Measurements from ENCODE around the gene IRX3. TPM values are rescaled to one million over a fixed set of nuclear protein-coding genes. Genes with fewer than 3 reads are reported as not detected.
"Not testable (repeated sequence)": the region's sequence is repeated elsewhere in the genome, so short reads cannot be mapped to it uniquely, and the experiment has no call there.

IRX3 gene
- total RNA-seq, 2 experiments from 2014 or later: 1.2 to 1.6 TPM

DNA sequence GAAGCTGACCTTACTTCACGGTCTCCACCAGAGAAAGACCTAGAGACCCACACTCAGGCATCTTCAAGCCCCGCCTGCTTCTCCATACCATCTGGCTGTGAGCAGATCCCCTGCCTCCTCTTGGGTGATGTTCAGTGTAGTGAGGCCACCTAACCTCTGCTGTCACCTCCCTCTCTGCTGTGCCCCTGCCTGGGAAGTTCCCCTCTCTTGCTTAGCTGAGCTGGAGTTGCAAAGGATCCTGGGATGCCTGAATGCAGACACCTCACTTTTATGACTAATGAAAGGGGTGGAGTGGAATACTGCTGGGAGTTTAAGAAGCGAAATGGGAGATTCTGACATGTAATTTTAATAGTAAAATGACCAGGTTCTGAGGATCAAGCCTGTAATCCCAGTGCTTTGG is 5.8 kb downstream of the IRX3 start:
- ChIA-PET POLR2A (no interaction called here), CTCF (interaction anchor here (1.1 to 1.3 kb wide), 2 partner anchors 68 to 389 kb away, joined by 3 read pairs; no protein-coding TSS in a partner anchor)
- Mint-ChIP-seq H3K4me1 (peaks cover 20% of the 10 kb centered on the region), H3K27ac (no peak overlapping the region), H3K4me3 (no peak overlapping the region), H3K36me3 (ENCODE audit: low read depth) (peaks cover 3% of the 10 kb centered on the region), H3K9me3 (no peaks in the 10 kb centered on the region), H3K27me3 (peaks cover 53% of the 10 kb centered on the region)
- no peak for DNase-seq

- ChIA-PET CTCF (interaction anchor here (1.5 kb wide), 1 partner anchor 505 kb away, joined by 3 read pairs; no protein-coding TSS in a partner anchor), POLR2A (no interaction called here)
- Mint-ChIP-seq H3K9me3 (no peaks in the 10 kb centered on the region), H3K27me3 (peaks cover 32% of the 10 kb centered on the region), H3K4me3 (no peak overlapping the region), H3K27ac (no peak overlapping the region), H3K36me3 (ENCODE audit: low read depth) (no peaks in the 10 kb centered on the region), H3K4me1 (peaks cover 7% of the 10 kb centered on the region)
- DNase-seq: no peak
Measured at GRCh38 chr16:54277845-54278703, 8.5 kb downstream of the IRX3 start.

DNA sequence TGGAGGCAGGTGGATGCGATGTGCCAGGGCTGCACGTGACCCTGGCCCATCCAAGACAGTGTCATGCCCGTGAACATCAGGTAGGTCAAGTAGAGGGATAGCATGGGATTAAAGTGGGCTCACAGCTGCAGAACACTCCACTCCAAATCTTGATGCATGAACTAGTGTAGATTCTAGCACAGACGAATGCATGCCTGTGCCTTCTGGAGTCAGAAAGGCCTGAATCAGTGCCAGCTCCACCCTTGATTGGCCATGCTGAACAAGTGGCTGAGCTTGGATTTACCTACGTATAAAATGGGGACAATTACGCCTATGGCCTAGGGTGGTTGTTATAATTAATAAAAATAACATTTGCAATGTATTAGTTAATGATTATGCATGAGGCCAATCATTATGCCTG is 10.6 kb downstream of the IRX3 start:
- Mint-ChIP-seq H3K4me3 (no peak overlapping the region), H3K27ac (no peak overlapping the region), H3K27me3 (peaks cover 17% of the 10 kb centered on the region), H3K4me1 (peaks cover 3% of the 10 kb centered on the region), H3K36me3 (ENCODE audit: low read depth) (no peaks in the 10 kb centered on the region), H3K9me3 (no peaks in the 10 kb centered on the region)
- POLR2A ChIA-PET: no interaction called here
- CTCF ChIA-PET: no interaction called here
- DNase-seq: no peak

DNA sequence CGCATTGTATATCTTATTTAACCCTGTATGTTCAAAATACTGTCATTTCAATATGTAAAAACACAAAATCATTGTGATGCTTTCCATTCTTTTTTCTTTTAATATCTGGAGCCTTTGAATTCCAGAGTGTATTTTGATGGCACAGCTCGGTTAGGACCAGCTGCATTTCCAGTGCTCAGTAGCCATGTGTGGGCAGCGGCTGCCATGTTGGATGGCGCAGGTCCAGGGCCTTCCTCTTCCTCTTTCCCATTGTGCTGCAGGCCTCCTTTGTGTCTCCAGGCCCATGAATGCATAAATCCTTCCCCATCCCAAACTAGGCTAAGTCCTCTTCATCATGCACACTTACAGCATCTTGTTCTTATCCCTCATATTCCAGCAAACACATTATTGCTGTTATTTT is 13.0 kb downstream of the IRX3 start:
- Mint-ChIP-seq H3K27me3 (no peaks in the 10 kb centered on the region), H3K27ac (no peak overlapping the region), H3K4me3 (no peak overlapping the region), H3K9me3 (no peaks in the 10 kb centered on the region), H3K4me1 (peaks cover 3% of the 10 kb centered on the region), H3K36me3 (ENCODE audit: low read depth) (no peaks in the 10 kb centered on the region)
- CTCF ChIA-PET: no interaction called here
- POLR2A ChIA-PET: no interaction called here
- no peak for DNase-seq

GRCh38 chr16:54270711-54271110 is 15.9 kb downstream of the IRX3 start:
- Mint-ChIP-seq H3K36me3 (ENCODE audit: low read depth) (no peaks in the 10 kb centered on the region), H3K27ac (no peak overlapping the region), H3K27me3 (no peaks in the 10 kb centered on the region), H3K9me3 (no peaks in the 10 kb centered on the region), H3K4me3 (no peak overlapping the region), H3K4me1 (no peaks in the 10 kb centered on the region)
- ChIA-PET POLR2A (no interaction called here), CTCF (no interaction called here)
- no peak for DNase-seq

GRCh38 chr16:54269461-54269860 is 17.1 kb downstream of the IRX3 start:
- ChIA-PET POLR2A (no interaction called here), CTCF (no interaction called here)
- DNase-seq: no peak
- Mint-ChIP-seq H3K4me3 (no peak overlapping the region), H3K4me1 (no peaks in the 10 kb centered on the region), H3K27me3 (no peaks in the 10 kb centered on the region), H3K9me3 (no peaks in the 10 kb centered on the region), H3K36me3 (ENCODE audit: low read depth) (no peaks in the 10 kb centered on the region), H3K27ac (no peak overlapping the region)

GRCh38 chr16:54268766-54269165 is 17.8 kb downstream of the IRX3 start:
- H3K4me3 Mint-ChIP-seq: no peak overlapping the region
- H3K36me3 Mint-ChIP-seq (ENCODE audit: low read depth): no peaks in the 10 kb centered on the region
- no peaks in the 10 kb centered on the region for H3K9me3 Mint-ChIP-seq
- no peak for DNase-seq
- no peaks in the 10 kb centered on the region for H3K4me1 Mint-ChIP-seq
- no peak overlapping the region for H3K27ac Mint-ChIP-seq
- POLR2A ChIA-PET: no interaction called here
- peaks cover 2% of the 10 kb centered on the region for H3K27me3 Mint-ChIP-seq
- CTCF ChIA-PET: no interaction called here

DNA sequence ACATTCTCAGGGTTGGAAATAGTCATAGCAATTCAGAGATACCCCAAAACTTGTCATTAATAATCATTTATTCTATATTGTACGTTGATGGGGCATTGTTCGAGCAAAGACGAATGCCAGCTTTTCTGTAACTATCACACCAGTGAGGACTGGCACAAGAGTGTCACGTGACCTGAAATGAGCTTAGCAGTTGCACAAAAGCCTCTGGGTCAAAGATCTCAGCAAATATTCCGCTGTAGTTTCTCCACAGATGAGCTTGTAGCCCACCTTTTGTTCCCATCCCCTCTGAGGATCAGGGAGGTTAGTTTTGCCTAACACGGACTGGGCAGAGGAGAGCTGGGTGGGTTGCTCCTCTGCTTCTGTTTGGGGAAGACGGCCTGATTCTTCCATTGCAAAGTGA is 18.2 kb downstream of the IRX3 start:
- no peaks in the 10 kb centered on the region for H3K4me1 Mint-ChIP-seq
- no peak for DNase-seq
- no peak overlapping the region for H3K4me3 Mint-ChIP-seq
- H3K36me3 Mint-ChIP-seq (ENCODE audit: low read depth): no peaks in the 10 kb centered on the region
- no peaks in the 10 kb centered on the region for H3K9me3 Mint-ChIP-seq
- H3K27me3 Mint-ChIP-seq: peaks cover 3% of the 10 kb centered on the region
- POLR2A ChIA-PET: no interaction called here
- CTCF ChIA-PET: no interaction called here
- H3K27ac Mint-ChIP-seq: no peak overlapping the region

GRCh38 chr16:54266363-54266955 is 20.1 kb downstream of the IRX3 start:
- POLR2A ChIA-PET: no interaction called here
- peaks cover 3% of the 10 kb centered on the region for H3K27me3 Mint-ChIP-seq
- no peak for DNase-seq
- H3K27ac Mint-ChIP-seq: no peak overlapping the region
- CTCF ChIA-PET: no interaction called here
- H3K9me3 Mint-ChIP-seq: no peaks in the 10 kb centered on the region
- no peaks in the 10 kb centered on the region for H3K4me1 Mint-ChIP-seq
- H3K36me3 Mint-ChIP-seq (ENCODE audit: low read depth): no peaks in the 10 kb centered on the region
- H3K4me3 Mint-ChIP-seq: no peak overlapping the region

DNA sequence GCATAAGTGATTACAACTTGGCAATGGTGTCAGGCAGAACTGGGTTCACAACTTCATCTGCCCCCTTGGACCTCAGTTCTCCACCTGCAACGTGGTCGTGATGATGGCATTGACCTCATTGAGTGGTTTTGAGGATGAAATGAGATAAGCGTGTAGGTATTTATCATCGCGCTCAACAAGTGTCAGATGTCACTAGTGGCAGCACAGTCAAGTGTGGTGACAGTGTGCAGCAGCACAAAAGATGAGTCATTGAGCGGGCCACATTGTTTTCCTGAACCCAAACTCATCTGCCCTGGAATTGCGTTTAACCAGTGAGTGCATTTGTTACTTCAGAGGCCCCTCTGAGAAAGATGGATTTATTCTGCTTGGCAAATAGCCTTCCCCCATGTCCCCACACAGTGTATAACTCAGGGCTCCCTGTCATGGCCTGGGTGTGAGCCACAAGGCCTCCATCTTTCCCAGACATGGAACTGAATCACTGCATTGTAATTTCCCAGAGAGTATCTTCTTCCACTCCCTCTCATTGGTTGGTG is 20.9 kb downstream of the IRX3 start:
- Mint-ChIP-seq H3K4me1 (no peaks in the 10 kb centered on the region), H3K4me3 (no peak overlapping the region), H3K9me3 (no peaks in the 10 kb centered on the region), H3K27me3 (peaks cover 3% of the 10 kb centered on the region), H3K36me3 (ENCODE audit: low read depth) (no peaks in the 10 kb centered on the region), H3K27ac (no peak overlapping the region)
- ChIA-PET CTCF (no interaction called here), POLR2A (no interaction called here)
- DNase-seq: no peak

DNA sequence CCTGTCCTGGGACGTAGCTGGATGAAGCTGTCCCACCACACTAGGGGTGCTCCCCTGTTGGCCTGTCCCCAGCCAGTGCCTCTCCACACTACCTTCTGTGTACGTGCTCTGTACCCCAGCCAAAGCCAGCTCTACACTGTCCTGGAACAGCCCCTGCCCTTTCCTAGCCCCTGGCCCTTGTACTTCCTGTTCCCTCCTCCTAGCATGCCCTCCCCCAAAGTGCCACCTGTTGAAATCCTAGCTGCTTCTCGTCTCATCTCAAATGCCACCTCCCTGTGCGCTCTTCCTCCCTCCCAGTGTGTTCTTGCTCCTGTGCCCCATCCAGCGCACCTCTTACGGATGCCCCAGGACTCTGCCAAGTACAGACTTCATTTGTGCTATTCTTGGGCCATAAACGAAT is 33.5 kb downstream of the IRX3 start:
- Mint-ChIP-seq H3K4me1 (no peaks in the 10 kb centered on the region), H3K9me3 (no peaks in the 10 kb centered on the region), H3K4me3 (no peak overlapping the region), H3K27ac (no peak overlapping the region), H3K36me3 (ENCODE audit: low read depth) (no peaks in the 10 kb centered on the region), H3K27me3 (no peaks in the 10 kb centered on the region)
- POLR2A ChIA-PET: interaction anchor here (0.6 kb wide), 1 partner anchor 767 kb away, joined by 3 read pairs; no protein-coding TSS in a partner anchor
- CTCF ChIA-PET: no interaction called here
- DNase-seq: no peak

DNA sequence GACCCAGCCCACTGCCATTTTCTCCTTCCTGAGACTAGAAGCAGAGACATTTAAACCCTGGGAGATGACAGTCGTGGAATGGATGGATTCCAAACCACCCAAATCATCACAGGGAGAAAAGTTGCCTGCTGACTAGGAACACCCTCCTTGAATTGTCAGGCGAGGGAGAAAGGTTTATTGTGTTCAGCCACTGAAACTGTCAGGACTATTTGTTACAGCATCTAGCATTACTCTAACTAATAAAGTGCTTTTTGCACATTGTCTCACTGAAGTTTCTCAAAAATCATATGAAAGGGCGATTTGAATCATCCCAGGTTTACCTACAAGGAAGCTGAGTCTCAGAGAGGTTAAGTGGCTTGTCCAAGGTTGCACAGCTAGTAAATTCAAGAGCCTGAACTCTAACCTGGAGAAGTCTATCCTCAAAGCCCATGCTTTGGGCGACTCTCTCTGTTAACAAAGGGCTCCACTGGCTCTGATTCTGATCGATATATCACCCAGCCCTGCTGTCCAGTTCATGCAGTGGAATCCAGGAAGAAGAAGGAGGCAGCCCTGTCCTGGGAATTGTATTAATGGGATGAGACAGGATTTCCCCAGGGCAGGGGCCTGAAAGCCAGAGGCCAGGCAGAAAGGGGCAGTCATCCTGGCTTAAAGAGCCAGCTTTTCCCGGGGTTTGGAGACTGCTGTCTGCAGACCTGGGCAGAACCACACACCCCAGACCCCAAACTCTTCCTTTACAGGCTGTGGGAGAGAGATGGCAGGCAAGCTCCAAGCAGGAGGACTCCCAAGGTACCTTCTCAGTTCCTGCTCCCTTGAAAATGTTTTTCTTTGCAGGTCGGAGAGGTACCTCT is 37.5 kb downstream of the IRX3 start:
- H3K4me3 Mint-ChIP-seq: no peak overlapping the region
- no peaks in the 10 kb centered on the region for H3K36me3 Mint-ChIP-seq (ENCODE audit: low read depth)
- ChIA-PET POLR2A (no interaction called here), CTCF (no interaction called here)
- no peaks in the 10 kb centered on the region for H3K27me3 Mint-ChIP-seq
- peaks cover 5% of the 10 kb centered on the region for H3K9me3 Mint-ChIP-seq
- no peaks in the 10 kb centered on the region for H3K4me1 Mint-ChIP-seq
- no peak for DNase-seq
- no peak overlapping the region for H3K27ac Mint-ChIP-seq

- H3K27me3 Mint-ChIP-seq, POLR2A ChIA-PET: not testable (repeated sequence)
Measured at GRCh38 chr16:54247705-54248104, 38.9 kb downstream of the IRX3 start.

More at GRCh38 chr16:54247705-54248104, 38.9 kb downstream of the IRX3 start:
- H3K27ac Mint-ChIP-seq; H3K4me3 Mint-ChIP-seq; H3K4me1 Mint-ChIP-seq; DNase-seq; H3K36me3 Mint-ChIP-seq (ENCODE audit: low read depth); H3K9me3 Mint-ChIP-seq; CTCF ChIA-PET: not testable (repeated sequence)

Measured in activated CD4-positive, alpha-beta memory T cell treated with anti-CD3 and anti-CD28 coated beads, Interleukin-2, amount 10 ng/mL, durations not matched to agents 7 days and 5 days (primary cell).